Neuronal stem cell (in vitro differentiated cells): Measurements from ENCODE around the gene KLHDC9.

Source experiments
- DNase-seq: peaks from one replicate; pipeline ENCODE4 v3.0.0-alpha.2; 2013; ENCODE audit warnings: low spot score
- H2AFZ ChIP-seq: one replicate; pipeline ENCODE4 v1.6.1; 2013; ENCODE audit warnings: mild to moderate bottlenecking, low read length, inconsistent platforms
- H2AK5ac ChIP-seq: 2 replicates; pipeline ENCODE4 v1.6.1; 2013; ENCODE audit warnings: low read depth, mild to moderate bottlenecking, inconsistent platforms, low read length, moderate library complexity, mixed read lengths
- H2BK120ac ChIP-seq: 2 replicates; pipeline ENCODE4 v1.6.1; 2013; ENCODE audit warnings: low read depth, mild to moderate bottlenecking, inconsistent platforms, low read length, moderate library complexity, mixed read lengths
- H2BK12ac ChIP-seq: one replicate; pipeline ENCODE4 v1.6.1; 2013; ENCODE audit warnings: low read length, inconsistent platforms
- H2BK15ac ChIP-seq: 2 replicates; pipeline ENCODE4 v1.6.1; 2013; ENCODE audit warnings: mild to moderate bottlenecking, low read length, inconsistent platforms, mixed read lengths
- H2BK5ac ChIP-seq: one replicate; pipeline ENCODE4 v1.6.1; 2013; ENCODE audit warnings: inconsistent platforms, mild to moderate bottlenecking, low read length, moderate library complexity
- H3K14ac ChIP-seq: one replicate; pipeline ENCODE4 v1.6.1; 2013; ENCODE audit warnings: low read length, inconsistent platforms
- H3K18ac ChIP-seq: 2 replicates; pipeline ENCODE4 v1.6.1; 2013; ENCODE audit warnings: low read length, inconsistent platforms
- H3K23ac ChIP-seq: 2 replicates; pipeline ENCODE4 v1.6.1; 2013; ENCODE audit warnings: low read depth, mild to moderate bottlenecking, mixed read lengths, low read length, inconsistent platforms; ENCODE audit not compliant: poor library complexity
- H3K27ac ChIP-seq: replicated peaks from 3 replicates; pipeline ENCODE4 v1.5.1; 2013; ENCODE audit warnings: low read length, inconsistent platforms
- H3K27me3 ChIP-seq, 3 experiments: 2 replicates each; pipeline ENCODE4 v1.6.1; 2013; ENCODE audit warnings: low read length in 3 of 3, mild to moderate bottlenecking in 2 of 3, inconsistent platforms in 1 of 3, low read depth in 1 of 3, mixed read lengths in 1 of 3, moderate library complexity in 1 of 3; ENCODE audit not compliant: control insufficient read depth in 3 of 3, insufficient read depth in 3 of 3
- H3K36me3 ChIP-seq, 2 donors: replicated peaks in 1 of 2; 2 replicates each; pipeline ENCODE4 v1.6.1; 2013; ENCODE audit warnings: low read length in 2 of 2; ENCODE audit not compliant: control insufficient read depth in 2 of 2, insufficient read depth in 2 of 2
- H3K4ac ChIP-seq: 2 replicates; pipeline ENCODE4 v1.6.1; 2013; ENCODE audit warnings: inconsistent platforms, mild to moderate bottlenecking, low read length, moderate library complexity
- H3K4me1 ChIP-seq, 2 donors: 1 replicate in 1 of 2; 2 replicates in 1 of 2; pipeline ENCODE4 v1.6.1; 2013; ENCODE audit warnings: low read length in 2 of 2, low read depth in 1 of 2; ENCODE audit not compliant: control insufficient read depth in 2 of 2, insufficient read depth in 1 of 2
- H3K4me2 ChIP-seq: one replicate; pipeline ENCODE4 v1.6.1; 2013; ENCODE audit warnings: mild to moderate bottlenecking, low read length, inconsistent platforms; ENCODE audit not compliant: insufficient read depth, poor library complexity, severe bottlenecking
- H3K4me3 ChIP-seq, 2 donors: 2 replicates each; pipeline ENCODE4 v1.5.1; 2013; ENCODE audit warnings: low read length in 2 of 2, mild to moderate bottlenecking in 2 of 2, inconsistent platforms in 1 of 2, moderate library complexity in 1 of 2
- H3K79me1 ChIP-seq: one replicate; pipeline ENCODE4 v1.6.1; 2013; ENCODE audit warnings: low read depth, mild to moderate bottlenecking, inconsistent platforms, low read length, moderate library complexity
- H3K9ac ChIP-seq: one replicate; pipeline ENCODE4 v1.6.1; 2013; ENCODE audit warnings: mild to moderate bottlenecking, low read depth, low read length, inconsistent platforms; ENCODE audit not compliant: poor library complexity
- H3K9me3 ChIP-seq, 2 donors: replicated peaks in 1 of 2; 2 replicates each; pipeline versions ENCODE3 to v1.6.1; 2013; ENCODE audit warnings: low read length in 2 of 2, mild to moderate bottlenecking in 2 of 2, inconsistent platforms in 1 of 2, low read depth in 1 of 2, mixed read lengths in 1 of 2, moderate library complexity in 1 of 2; ENCODE audit not compliant: control insufficient read depth in 2 of 2, insufficient read depth in 1 of 2
- H4K8ac ChIP-seq: one replicate; pipeline ENCODE4 v1.6.1; 2013; ENCODE audit warnings: low read depth, mild to moderate bottlenecking, inconsistent platforms, low read length, moderate library complexity
- H4K91ac ChIP-seq: one replicate; pipeline ENCODE4 v1.6.1; 2013; ENCODE audit warnings: low read length, low read depth, mild to moderate bottlenecking, inconsistent platforms; ENCODE audit not compliant: poor library complexity
- WGBS, 2 donors: extraction: QIAGEN DNeasy Blood & Tissue Kit; methylation state at CpG; one replicate each; pipeline ENCODE4 v1.1.7; 2013; ENCODE audit warnings: missing lambda C conversion rate in 2 of 2, mixed read lengths in 1 of 2; ENCODE audit not compliant: insufficient read length in 2 of 2, insufficient replicate concordance in 1 of 2; ENCODE audit errors: extremely low coverage in 2 of 2; 5-methylcytosine and 5-hydroxymethylcytosine counted together

Gene KLHDC9

GRCh38 chr1:161091093-161091492, 7.1 kb upstream of the KLHDC9 start:
- Histone ChIP-seq H3K9ac (no peak overlapping the region), H3K27me3 (peaks cover 0 to 57% (median 0%) of the 10 kb centered on the region in 3 experiments), H2BK15ac (no peak overlapping the region), H2AK5ac (no peak overlapping the region), H2BK120ac (no peak overlapping the region), H3K4ac (no peak overlapping the region), H3K36me3 (no peaks in the 10 kb centered on the region), H3K18ac (no peak overlapping the region), H3K79me1 (no peaks in the 10 kb centered on the region), H3K9me3 (no peaks in the 10 kb centered on the region), H3K4me3 (no peak overlapping the region), H3K4me1 (no peaks in the 10 kb centered on the region), H2BK5ac (no peak overlapping the region), H3K23ac (no peak overlapping the region), H4K8ac (no peak overlapping the region), H4K91ac (no peak overlapping the region), H2BK12ac (no peak overlapping the region), H2AFZ (no peak overlapping the region), H3K27ac (no peak overlapping the region), H3K14ac (no peak overlapping the region), H3K4me2 (no peak overlapping the region)
- no peak for DNase-seq
- WGBS, 2 donors = no CpG with 5 or more reads among the region's 5 CpGs

- no peak overlapping the region for H3K18ac ChIP-seq
- peaks cover 0 to 54% (median 0%) of the 10 kb centered on the region in 3 experiments for H3K27me3 ChIP-seq
- H4K8ac ChIP-seq = no peak overlapping the region
- H3K36me3 ChIP-seq = no peaks in the 10 kb centered on the region
- no peaks in the 10 kb centered on the region for H3K79me1 ChIP-seq
- no peak overlapping the region for H2AFZ ChIP-seq
- no peak overlapping the region for H2AK5ac ChIP-seq
- no peak overlapping the region for H3K23ac ChIP-seq
- no peak overlapping the region for H2BK5ac ChIP-seq
- WGBS, 2 donors = no CpG with 5 or more reads among the region's 7 CpGs
- H3K9ac ChIP-seq = no peak overlapping the region
- H3K4ac ChIP-seq = no peak overlapping the region
- DNase-seq = no peak
- no peak overlapping the region for H4K91ac ChIP-seq
- no peak overlapping the region for H3K4me2 ChIP-seq
- no peak overlapping the region for H2BK15ac ChIP-seq
- H3K27ac ChIP-seq = no peak overlapping the region
- no peaks in the 10 kb centered on the region for H3K4me1 ChIP-seq
- no peak overlapping the region for H3K4me3 ChIP-seq
- no peaks in the 10 kb centered on the region for H3K9me3 ChIP-seq
- H2BK12ac ChIP-seq = no peak overlapping the region
- H3K14ac ChIP-seq = no peak overlapping the region
- no peak overlapping the region for H2BK120ac ChIP-seq
These were observed 6.2 kb upstream of the KLHDC9 start for GRCh38 chr1:161091796-161092507.

GRCh38 chr1:161092621-161093028, 5.5 kb upstream of the KLHDC9 start:
- WGBS, 2 donors = no CpG with 5 or more reads among the region's 3 CpGs
- Histone ChIP-seq H2BK15ac (no peak overlapping the region), H2AFZ (no peak overlapping the region)

GRCh38 chr1:161094481-161094880, 3.7 kb upstream of the KLHDC9 start:
- no peak overlapping the region for H3K23ac ChIP-seq
- H2BK5ac ChIP-seq = no peak overlapping the region
- H3K4me3 ChIP-seq = no peak overlapping the region
- DNase-seq = no peak
- no peak overlapping the region for H3K4ac ChIP-seq
- no peak overlapping the region for H3K27ac ChIP-seq
- H2AFZ ChIP-seq = no peak overlapping the region
- H3K4me2 ChIP-seq = no peak overlapping the region
- peaks cover under 1 to 7% of the 10 kb centered on the region in 2 donors for H3K36me3 ChIP-seq
- no peak overlapping the region for H2BK120ac ChIP-seq
- H3K9me3 ChIP-seq = no peaks in the 10 kb centered on the region
- H3K27me3 ChIP-seq = peaks cover 0 to 30% (median 0%) of the 10 kb centered on the region in 3 experiments
- WGBS, 2 donors = no CpG with 5 or more reads among the region's 14 CpGs
- no peak overlapping the region for H2BK15ac ChIP-seq
- no peak overlapping the region for H2AK5ac ChIP-seq
- peaks cover 2 to 8% of the 10 kb centered on the region in 2 donors for H3K4me1 ChIP-seq
- no peak overlapping the region for H2BK12ac ChIP-seq
- H4K91ac ChIP-seq = no peak overlapping the region
- no peak overlapping the region for H3K14ac ChIP-seq
- no peak overlapping the region for H3K18ac ChIP-seq
- no peak overlapping the region for H4K8ac ChIP-seq
- H3K79me1 ChIP-seq = no peaks in the 10 kb centered on the region
- H3K9ac ChIP-seq = no peak overlapping the region

More at GRCh38 chr1:161092621-161093028, 5.5 kb upstream of the KLHDC9 start:
- no peak overlapping the region for H2BK5ac ChIP-seq
- no peak overlapping the region for H3K27ac ChIP-seq
- no peak overlapping the region for H3K4ac ChIP-seq
- H3K23ac ChIP-seq = no peak overlapping the region
- H2AK5ac ChIP-seq = no peak overlapping the region
- no peak overlapping the region for H2BK12ac ChIP-seq
- no peaks in the 10 kb centered on the region for H3K9me3 ChIP-seq
- H3K36me3 ChIP-seq = no peaks in the 10 kb centered on the region
- H3K18ac ChIP-seq = no peak overlapping the region
- DNase-seq = no peak
- no peaks in the 10 kb centered on the region for H3K79me1 ChIP-seq
- no peak overlapping the region for H3K4me3 ChIP-seq
- no peak overlapping the region for H3K9ac ChIP-seq
- no peak overlapping the region for H2BK120ac ChIP-seq
- no peak overlapping the region for H4K91ac ChIP-seq
- H3K14ac ChIP-seq = no peak overlapping the region
- peaks cover 0 to 3% of the 10 kb centered on the region in 2 donors for H3K4me1 ChIP-seq
- no peak overlapping the region for H3K4me2 ChIP-seq
- H4K8ac ChIP-seq = no peak overlapping the region
- peaks cover 0 to 47% (median 0%) of the 10 kb centered on the region in 3 experiments for H3K27me3 ChIP-seq
